MM.1S (cell line): Measurements from ENCODE around the gene SIGLEC5.

Experiments used
- DNase-seq: peaks from one replicate; pipeline ENCODE4 v3.0.0-alpha.2; 2015
- H2AFZ ChIP-seq: fragments of 300-600 bp; sonication (generic); 2 replicates; pipeline ENCODE4 v1.6.0; 2016; ENCODE audit warnings: antibody characterized with exemption, low read length
- H3F3A ChIP-seq: fragments of 300-600 bp; sonication (generic); 2 replicates; pipeline ENCODE4 v1.6.1; 2016; ENCODE audit warnings: mild to moderate bottlenecking, antibody characterized with exemption, low read length, moderate library complexity, mixed read lengths; ENCODE audit not compliant: insufficient read depth
- H3K27ac ChIP-seq: fragments of 300-600 bp; sonication (generic); 2 replicates; pipeline ENCODE4 v1.5.1; 2016; ENCODE audit warnings: mild to moderate bottlenecking, low read length
- H3K27me3 ChIP-seq: fragments of 300-600 bp; sonication (generic); replicated peaks from 2 replicates; pipeline ENCODE4 v1.6.0; 2016; ENCODE audit warnings: low read length; ENCODE audit not compliant: insufficient read depth
- H3K36me3 ChIP-seq: fragments of 300-600 bp; sonication (generic); replicated peaks from 2 replicates; pipeline ENCODE4 v1.6.1; 2016; ENCODE audit warnings: mild to moderate bottlenecking, low read length, mixed read lengths; ENCODE audit not compliant: insufficient read depth
- H3K4me1 ChIP-seq: fragments of 300-600 bp; sonication (generic); 2 replicates; pipeline ENCODE4 v1.6.1; 2016; ENCODE audit warnings: low read length, mixed read lengths
- H3K4me2 ChIP-seq: fragments of 300-600 bp; sonication (generic); 2 replicates; pipeline ENCODE4 v1.6.0; 2016; ENCODE audit warnings: low read depth, low read length
- H3K4me3 ChIP-seq: fragments of 300-600 bp; sonication (generic); 2 replicates; pipeline ENCODE4 v1.5.1; 2016; ENCODE audit warnings: low read length, mixed read lengths
- H3K79me2 ChIP-seq: fragments of 300-600 bp; sonication (generic); 2 replicates; pipeline ENCODE4 v1.6.1; 2016; ENCODE audit warnings: mixed run types, low read length, mixed read lengths
- H3K9ac ChIP-seq: fragments of 300-600 bp; sonication (generic); 2 replicates; pipeline ENCODE4 v1.6.1; 2016; ENCODE audit warnings: low read length, mixed read lengths
- H3K9me2 ChIP-seq: fragments of 300-600 bp; sonication (generic); replicated peaks from 2 replicates; pipeline ENCODE4 v1.6.1; 2016; ENCODE audit warnings: mild to moderate bottlenecking, low read length, mixed read lengths; ENCODE audit not compliant: insufficient read depth
- H3K9me3 ChIP-seq: fragments of 300-600 bp; sonication (generic); replicated peaks from 2 replicates; pipeline ENCODE4 v1.6.1; 2016; ENCODE audit warnings: mild to moderate bottlenecking, low read length, mixed read lengths; ENCODE audit not compliant: insufficient read depth
- H4K20me1 ChIP-seq: fragments of 300-600 bp; sonication (generic); 2 replicates; pipeline ENCODE4 v1.6.1; 2016; ENCODE audit warnings: mild to moderate bottlenecking, low read length, moderate library complexity, mixed read lengths; ENCODE audit not compliant: insufficient read depth
- CTCF ChIP-seq: fragments of 300-600 bp; sonication (generic); IDR thresholded peaks from 2 replicates; pipeline ENCODE4 v1.5.1; 2016; ENCODE audit warnings: antibody characterized with exemption, low read length, mixed read lengths
- EZH2 ChIP-seq: fragments of 300-600 bp; sonication (generic); optimal IDR thresholded peaks from 2 replicates; pipeline ENCODE3; 2017; ENCODE audit warnings: low read depth, mild to moderate bottlenecking, antibody characterized with exemption, low read length, mixed read lengths
- EZH2phosphoT487 ChIP-seq: fragments of 300-600 bp; sonication (generic); IDR thresholded peaks from 2 replicates; pipeline ENCODE4 v1.6.1; 2018; ENCODE audit warnings: antibody characterized with exemption, low read length

The SIGLEC5 gene

GRCh38 chr19:51668216-51668615 is 38.0 kb upstream of the SIGLEC5 start:
- no peak overlapping the region for H2AFZ ChIP-seq
- no peak for DNase-seq
- H4K20me1 ChIP-seq = no peaks in the 10 kb centered on the region
- no peaks in the 10 kb centered on the region for H3K79me2 ChIP-seq
- no peaks in the 10 kb centered on the region for H3K27me3 ChIP-seq
- H3K4me3 ChIP-seq = no peak overlapping the region
- no peak for TF ChIP-seq EZH2phosphoT487
- no peak for TF ChIP-seq EZH2
- TF ChIP-seq CTCF = no peak
- H3K9me3 ChIP-seq = no peaks in the 10 kb centered on the region
- H3F3A ChIP-seq = no peaks in the 10 kb centered on the region
- H3K9me2 ChIP-seq = no peaks in the 10 kb centered on the region
- H3K9ac ChIP-seq = no peak overlapping the region
- H3K27ac ChIP-seq = no peak overlapping the region
- H3K36me3 ChIP-seq = no peaks in the 10 kb centered on the region
- no peak overlapping the region for H3K4me2 ChIP-seq
- H3K4me1 ChIP-seq = no peaks in the 10 kb centered on the region

- Histone ChIP-seq H3K36me3 (no peaks in the 10 kb centered on the region), H3F3A (no peaks in the 10 kb centered on the region), H3K4me2 (no peak overlapping the region), H2AFZ (no peak overlapping the region), H3K4me1 (no peaks in the 10 kb centered on the region), H3K79me2 (no peaks in the 10 kb centered on the region), H3K9ac (no peak overlapping the region), H3K4me3 (no peak overlapping the region), H3K9me3 (no peaks in the 10 kb centered on the region), H3K9me2 (no peaks in the 10 kb centered on the region), H4K20me1 (no peaks in the 10 kb centered on the region), H3K27ac (no peak overlapping the region), H3K27me3 (no peaks in the 10 kb centered on the region)
- no peak for DNase-seq
- TF ChIP-seq CTCF (no peak), EZH2phosphoT487 (no peak), EZH2 (no peak)
Measured at GRCh38 chr19:51664997-51665396, 34.8 kb upstream of the SIGLEC5 start.

GRCh38 chr19:51664131-51664530 is 33.9 kb upstream of the SIGLEC5 start:
- H3K4me1 ChIP-seq = no peaks in the 10 kb centered on the region
- H3K4me3 ChIP-seq = no peak overlapping the region
- H2AFZ ChIP-seq = no peak overlapping the region
- H3K4me2 ChIP-seq = no peak overlapping the region
- TF ChIP-seq EZH2phosphoT487 = no peak
- TF ChIP-seq EZH2 = no peak
- no peak for TF ChIP-seq CTCF
- no peaks in the 10 kb centered on the region for H3K9me2 ChIP-seq
- H3F3A ChIP-seq = no peaks in the 10 kb centered on the region
- H3K36me3 ChIP-seq = no peaks in the 10 kb centered on the region
- no peak overlapping the region for H3K9ac ChIP-seq
- no peaks in the 10 kb centered on the region for H3K9me3 ChIP-seq
- H3K27ac ChIP-seq = no peak overlapping the region
- H3K27me3 ChIP-seq = no peaks in the 10 kb centered on the region
- no peak for DNase-seq
- no peaks in the 10 kb centered on the region for H4K20me1 ChIP-seq
- no peaks in the 10 kb centered on the region for H3K79me2 ChIP-seq
